GM21619 (cell line): ENCODE measurements around the gene NCKAP5.

Experiments
- ATAC-seq: cut with Tn5 transposase; IDR thresholded peaks from one replicate; pipeline ENCODE4 v1.9.1; 2021; ENCODE audit not compliant: unreplicated experiment

Gene NCKAP5

DNA sequence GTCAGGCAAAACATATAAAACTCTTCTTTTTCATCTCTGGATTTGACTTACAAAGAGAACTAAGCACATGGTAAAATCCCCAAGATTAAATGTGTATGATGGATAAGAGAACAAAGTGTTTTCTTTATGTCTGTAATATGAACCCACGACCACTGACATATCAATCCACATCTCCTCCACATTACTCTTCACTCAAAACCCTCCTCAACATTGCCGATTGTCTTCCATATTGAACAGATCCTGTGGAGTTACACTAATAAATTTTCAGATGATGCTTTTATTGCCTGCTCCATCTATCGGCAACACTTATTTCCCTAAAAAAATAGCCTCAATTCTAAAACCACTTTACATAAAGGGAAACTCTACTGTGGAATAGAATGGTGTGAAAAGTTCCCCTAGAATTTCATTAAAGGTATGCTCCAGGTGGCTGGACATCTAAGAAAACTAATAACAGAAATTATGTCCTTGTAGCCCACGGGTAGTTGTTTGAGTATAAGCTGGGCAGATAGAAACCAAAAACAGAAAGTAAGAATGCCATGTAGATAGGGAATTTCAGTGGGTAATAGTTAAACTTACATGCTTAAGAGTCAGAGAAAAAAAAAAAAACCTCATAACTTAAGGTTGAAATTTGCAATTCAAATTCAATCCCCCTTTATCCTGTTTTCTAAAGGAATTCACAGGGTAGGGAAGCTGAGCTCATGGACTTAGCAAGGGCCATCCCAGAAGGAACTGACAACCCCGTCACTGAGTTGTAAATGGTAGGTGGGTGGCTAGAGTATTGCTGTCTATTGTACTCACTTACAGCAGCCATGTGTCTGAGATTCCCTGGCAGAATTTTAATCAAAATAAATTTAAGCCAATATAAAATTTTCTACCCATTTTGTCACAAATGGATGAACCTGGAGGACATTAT is 592.8 kb downstream of the NCKAP5 start:
- no peak for ATAC-seq

DNA sequence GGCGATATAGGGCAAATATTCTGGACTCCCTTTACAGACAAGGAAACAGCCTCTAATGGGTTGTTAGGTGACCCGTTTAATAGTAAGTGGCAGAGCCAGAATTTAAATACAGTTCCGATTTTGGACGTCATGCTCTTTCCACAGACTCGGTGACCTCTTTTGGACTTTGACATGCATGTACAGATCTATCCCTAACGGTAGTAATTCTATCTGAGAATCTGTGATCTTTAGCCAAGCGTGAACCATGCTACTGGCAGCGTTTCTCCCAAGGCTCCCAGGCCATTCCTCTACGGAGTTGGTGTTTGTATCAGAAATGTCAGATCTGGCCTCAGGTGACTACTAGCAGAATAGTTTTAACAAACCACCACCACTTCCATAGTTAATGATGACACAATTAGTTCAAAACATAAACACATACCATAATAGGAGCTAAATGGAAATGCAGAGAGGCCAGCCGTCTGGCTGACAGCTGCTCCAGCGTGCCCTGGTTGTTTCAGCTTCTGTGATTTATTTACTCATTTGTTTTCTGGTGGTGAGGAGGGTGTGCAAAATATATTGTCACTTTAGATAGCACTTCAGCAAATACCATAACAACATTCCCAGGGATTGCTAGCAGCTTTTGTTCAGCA is 593.7 kb downstream of the NCKAP5 start:
- ATAC-seq = no peak

DNA sequence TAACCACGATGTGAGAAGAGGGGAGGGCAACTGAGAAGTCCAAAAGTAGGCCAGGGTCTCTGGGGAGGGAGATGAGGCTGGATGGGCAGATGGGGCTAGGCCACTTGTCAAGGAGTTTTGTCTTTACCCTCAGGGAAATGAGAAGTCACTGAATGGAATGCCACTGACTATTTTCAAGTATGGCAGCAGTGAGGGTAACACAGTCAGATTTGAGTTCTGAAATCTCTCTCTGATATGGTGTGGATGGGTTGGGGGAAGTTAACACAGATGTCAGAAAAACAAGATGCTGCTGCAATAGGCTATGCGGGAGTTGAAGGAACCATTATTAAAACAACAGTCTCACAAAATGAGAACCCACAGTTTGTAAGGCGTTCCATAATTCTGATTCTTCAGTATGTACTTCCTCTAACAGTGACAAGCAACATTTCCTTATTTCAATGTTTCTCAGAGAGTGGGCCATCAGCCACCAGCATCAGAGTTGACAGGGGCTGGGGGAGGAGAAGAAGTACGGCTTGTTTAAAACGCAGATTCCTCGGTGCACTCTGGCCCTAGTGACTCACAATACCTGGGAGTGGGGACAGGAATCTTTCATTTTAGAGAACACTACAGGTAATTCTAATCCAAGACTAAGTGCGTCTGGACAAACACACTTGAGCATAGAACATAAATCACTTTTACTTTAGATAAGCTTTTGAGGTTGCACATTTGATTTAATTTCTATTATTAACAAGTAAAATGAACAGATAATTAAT is 596.8 kb downstream of the NCKAP5 start:
- no peak for ATAC-seq

DNA sequence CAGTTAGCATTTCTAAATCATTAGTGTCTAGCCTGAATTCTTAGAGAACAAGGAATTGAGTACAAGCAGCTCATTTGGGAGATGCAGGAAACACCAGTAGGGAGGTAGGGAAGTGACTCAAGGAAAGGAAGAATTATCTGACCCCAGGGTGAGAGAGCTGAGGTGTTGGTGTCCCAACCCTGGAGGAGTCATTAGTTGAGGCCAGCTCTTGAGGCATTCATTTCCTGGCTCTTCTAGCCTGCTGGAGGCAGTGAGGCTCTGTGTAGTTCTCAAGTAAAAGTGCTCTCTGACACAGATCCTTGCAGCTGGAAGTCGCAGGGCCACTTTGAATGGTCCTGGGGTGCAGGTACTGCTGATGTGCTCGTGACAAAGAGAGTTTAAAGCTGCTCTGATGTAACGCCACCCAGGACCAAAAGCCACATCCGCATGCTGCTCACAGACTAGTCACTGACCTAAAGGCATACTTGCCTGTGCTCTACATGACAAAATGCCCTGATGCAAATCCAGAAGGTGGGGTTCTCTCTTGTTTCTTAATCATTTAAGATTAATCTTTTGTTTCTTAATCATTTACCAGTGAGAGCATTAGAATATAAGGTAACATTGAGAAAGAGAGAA is 598.8 kb downstream of the NCKAP5 start:
- no peak for ATAC-seq

DNA sequence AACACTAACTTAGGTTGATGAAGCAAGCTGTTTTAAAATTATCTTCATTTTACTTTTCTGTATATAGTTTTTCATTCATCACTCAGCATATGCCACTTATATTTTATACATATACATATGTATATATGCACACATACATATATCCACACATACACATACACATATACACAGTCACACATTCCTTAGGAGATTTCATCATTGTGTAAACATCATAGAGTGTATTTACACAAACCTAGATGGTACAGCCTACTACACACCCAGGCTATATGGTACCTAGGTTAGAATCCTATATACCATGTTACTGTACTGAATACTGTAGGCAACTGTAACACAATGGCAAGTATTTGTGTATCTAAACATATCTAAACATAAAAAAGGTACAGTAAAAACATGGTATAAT is 602.8 kb downstream of the NCKAP5 start:
- no peak for ATAC-seq

DNA sequence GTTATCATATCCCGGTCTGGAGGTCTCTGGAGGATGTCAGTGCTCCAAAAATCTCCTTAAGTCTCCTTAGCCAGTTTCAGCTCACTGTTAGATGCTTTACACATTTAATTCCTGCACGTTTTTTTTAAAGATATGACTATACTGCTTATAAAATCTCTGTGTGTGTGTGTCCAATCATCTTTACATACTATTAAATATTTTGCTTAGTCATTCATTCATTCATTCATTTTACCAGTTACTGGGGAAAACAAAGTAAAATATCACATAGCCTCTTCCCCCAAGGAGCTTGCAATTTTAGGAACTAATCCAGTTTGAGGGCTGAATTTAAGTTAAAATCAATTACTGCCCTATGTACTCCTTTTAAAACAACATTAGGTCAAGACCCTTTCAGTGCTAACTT is 605.1 kb downstream of the NCKAP5 start:
- ATAC-seq = no peak

DNA sequence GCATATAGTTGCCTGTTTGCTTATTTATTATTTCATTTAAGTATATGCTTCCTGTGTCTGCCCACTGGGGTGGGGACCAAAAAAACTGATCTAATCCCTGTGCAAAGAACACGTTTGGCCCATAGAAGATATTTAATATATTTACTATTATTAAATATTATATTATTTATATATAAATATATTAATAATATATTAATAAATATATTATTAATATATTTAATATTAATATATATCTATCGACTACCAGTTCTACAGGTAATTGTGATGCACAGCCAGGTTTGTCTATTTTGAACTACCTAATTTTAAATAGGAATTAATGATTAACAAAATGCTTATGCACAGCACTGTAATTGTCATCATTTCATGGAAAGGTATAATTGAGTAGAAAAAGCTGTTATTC is 609.4 kb downstream of the NCKAP5 start:
- ATAC-seq = no peak

DNA sequence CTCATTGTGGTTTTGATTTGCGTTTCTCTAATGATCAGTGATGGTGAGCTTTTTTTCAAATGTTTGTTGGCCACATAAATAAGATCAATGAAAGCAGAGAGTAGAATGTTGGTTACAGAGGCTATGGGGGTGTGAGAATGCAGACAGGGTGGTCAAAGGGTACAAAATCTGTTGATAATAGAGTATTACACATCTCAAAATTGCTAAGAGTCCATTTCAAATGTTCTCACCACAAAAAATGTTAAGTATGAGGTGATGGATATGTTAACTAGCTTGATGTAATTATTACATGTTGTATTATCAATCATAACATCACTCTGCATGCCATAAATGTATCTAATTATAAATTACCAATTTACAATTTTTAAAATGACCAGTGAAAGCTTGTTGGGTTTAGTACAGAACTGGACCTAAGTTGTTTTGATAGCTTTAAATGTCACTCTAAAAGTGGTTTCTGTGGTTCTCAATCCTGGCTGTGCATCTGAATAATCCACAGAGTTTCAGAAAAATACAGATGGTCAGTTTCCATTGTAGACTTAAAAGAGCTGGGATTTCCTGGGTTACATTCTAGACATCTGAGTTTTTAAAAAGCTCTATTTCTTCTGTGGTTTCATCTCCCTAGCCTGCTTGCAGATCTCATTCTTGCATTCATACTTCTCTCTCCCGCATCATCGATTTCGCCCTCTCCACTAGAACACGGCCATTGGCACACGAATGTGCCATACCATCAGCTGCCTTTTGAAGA is 612.2 kb downstream of the NCKAP5 start:
- no peak for ATAC-seq

DNA sequence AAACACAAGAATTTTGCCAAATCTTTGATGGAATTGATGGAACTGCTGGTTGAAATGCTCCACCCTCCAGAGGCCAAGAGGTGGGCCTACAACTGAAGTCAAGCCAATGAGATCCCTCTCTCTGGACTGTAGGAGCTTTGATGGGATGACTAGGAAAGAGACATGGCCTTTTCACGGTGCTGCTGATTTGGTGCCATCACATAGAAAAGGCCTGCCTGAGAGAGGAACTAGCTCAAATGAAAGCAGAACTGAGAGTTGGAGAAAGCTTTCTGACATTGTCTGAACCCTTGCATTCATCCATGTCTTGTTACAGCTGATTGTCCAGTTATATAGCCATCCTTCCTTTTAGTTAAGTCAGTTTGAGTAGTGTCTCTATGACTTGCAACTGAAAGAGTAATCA is 614.5 kb downstream of the NCKAP5 start:
- ATAC-seq = peak; percentile 77

DNA sequence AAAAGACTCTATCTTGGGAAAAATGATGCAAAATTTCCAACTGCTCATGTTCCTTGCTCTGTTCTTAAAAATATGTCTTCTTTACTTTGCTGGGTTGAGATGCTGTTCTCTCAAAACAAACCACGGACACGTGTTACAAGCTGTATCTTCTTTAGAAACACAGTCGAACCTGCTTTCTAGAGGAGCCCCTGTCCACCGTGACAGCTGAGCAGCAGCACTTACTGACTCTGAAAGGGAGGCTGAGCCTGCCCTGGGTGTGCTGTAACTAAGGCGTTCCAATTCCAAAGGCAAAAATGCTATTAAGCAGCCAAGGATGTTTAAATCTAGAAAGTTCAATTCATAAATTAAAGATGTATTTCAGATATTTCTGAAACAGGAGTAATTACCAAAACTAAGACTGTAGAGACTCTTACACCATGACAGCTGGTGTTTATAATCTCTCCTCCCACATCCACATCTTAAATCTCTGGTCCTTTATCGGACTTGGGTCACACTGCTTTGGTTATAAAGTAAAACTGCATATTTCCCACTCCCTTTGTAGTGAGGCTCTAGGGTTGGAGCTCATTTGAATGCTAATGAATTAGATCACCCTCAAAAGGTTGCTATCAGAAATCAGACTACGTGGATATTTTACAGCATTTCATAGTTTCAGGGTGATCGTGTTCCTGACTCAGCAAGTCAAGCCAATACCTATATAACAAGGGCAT is 617.1 kb downstream of the NCKAP5 start:
- ATAC-seq = no peak

DNA sequence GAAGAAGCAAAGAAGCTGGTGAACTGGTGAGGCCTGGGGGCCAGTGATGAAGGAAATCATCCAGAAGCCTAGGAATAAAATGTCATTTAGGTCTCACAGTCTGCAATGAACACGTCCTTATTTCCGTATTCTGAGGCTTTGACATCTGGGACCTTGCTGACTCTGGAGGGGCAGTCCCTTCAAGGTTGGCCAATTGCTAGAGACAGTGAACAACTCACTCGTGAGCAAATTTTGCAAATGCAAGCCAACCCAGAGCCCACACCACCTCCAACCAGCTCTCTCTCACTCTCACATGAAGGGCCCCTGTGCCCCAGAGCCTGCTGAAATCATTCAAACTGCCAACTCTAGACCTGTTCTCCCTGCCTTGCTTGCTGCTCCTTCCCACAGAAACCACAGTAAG is 619.2 kb downstream of the NCKAP5 start:
- ATAC-seq = no peak

DNA sequence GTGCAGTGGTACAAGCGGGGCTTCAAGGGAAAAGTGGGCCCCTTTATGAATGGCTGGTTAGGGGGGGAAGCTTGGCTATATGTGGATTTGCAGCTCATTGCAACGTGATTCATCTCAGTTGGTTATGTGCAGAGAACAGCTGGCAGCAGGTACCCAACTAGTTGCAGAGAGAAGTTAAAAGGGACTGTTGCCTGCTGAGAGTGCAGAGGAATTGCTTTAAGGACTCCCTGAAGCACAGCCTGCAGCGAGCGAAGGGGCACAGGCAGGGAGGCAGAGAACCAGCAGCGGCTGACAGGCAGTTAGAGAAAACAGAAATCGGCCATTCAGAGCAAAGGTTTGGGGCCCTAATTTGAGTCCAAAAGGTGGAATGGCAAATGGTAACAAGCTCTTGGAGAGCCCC is 620.1 kb downstream of the NCKAP5 start:
- ATAC-seq = no peak

DNA sequence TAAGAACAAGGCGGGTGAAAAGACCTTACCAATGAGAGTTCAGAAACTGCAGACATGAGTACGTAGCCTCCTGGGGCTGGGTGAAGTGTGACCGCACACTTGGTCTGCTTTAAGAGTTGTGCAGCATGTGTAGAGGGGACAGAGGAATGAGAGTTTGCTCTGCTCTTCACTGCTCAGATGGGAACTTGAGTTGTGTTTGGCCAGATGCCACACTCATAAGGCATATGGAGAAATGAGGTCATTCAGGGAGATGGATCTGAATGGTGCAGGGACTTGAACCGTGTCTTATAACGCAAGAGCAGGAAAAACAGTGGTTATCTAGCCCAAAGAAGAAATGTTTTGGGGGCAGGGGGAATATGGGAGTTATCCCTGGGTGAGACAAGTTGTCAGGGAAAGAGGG is 624.4 kb downstream of the NCKAP5 start:
- no peak for ATAC-seq

DNA sequence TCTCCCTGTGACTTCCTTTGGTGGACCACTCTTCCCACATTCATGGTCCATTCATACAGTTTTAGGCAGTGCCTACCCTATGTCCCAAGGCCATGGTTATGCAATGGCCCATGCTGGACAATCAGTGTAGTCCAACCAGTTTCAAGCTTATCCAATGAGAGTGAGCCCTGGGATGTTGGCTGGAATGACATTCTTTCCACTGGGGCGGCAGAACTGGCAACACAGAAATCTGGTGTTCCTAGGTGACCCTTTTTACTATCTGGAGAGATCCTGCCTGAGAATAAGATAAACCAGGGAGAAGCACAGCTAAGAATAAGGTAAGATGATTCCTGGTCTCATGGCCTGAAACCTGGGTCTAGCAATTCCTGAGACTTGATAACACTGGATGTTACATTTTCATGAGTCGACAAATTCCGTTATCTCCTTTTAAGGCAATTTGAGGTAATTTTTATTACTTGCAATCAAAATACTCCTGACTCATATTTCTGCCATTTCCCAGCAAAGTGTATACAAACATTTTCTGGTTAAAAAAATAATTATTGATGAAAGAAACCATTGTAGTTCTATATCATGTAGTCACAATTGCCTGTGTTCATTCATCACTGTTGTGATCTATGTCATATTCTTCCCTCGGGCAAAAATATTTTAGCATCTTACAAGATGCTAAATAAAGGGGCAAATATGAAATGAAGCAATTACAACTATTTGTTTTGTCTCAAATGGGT is 626.8 kb downstream of the NCKAP5 start:
- no peak for ATAC-seq

DNA sequence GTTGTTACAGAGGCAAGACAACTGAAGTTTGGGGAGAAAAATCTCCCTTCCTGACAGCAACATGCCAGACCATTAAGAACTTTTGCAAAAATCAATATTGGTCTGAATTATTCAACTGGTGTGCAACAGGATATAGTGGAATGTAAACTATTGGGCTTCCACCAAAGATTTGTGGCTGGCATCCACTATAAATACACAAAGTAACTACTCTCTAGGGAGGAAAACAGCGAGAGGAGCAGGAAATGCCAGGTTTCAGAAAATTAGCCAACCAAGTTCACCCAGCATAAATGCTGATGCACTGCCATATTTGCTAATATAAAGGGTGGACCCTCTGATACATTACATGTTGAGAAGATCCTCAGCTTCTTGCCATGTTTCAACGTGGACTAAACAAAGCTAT is 630.6 kb downstream of the NCKAP5 start:
- no peak for ATAC-seq

DNA sequence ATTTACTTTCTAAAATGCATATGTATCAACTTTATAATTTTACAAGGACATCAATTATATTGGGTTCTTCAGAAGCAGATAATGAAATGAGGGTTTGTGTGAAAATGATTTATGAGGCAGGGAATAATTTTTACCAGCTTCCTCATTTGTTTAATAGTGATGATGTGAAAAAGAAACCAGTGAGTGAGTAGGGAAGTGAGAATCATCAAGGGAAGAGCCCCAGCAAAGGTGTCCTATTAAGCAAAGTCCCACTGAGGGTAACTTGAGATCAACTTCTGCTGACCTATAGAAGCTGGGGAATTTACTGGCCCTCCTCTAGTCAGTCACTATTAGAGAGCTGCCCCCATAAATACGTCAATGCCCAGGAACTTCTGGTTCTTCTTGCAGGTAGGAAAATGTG is 631.5 kb downstream of the NCKAP5 start:
- ATAC-seq = peak; percentile 89

DNA sequence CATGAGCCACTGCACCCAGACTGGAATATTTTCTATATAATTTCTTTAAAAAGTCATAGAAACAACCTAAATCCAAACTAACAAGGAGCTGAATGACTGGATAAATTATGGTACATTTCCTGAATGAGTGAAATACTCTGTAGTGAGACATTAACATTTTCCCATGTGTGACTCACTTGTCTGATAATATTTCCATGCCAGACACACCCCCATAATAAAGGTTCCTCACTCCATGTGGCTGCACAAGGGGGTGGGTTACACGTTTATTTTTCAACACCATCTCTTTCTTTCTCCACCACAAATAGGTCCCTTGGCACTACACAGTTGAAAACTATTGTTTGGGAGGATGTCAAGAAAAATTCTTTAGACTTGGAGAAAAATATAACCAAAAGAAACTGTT is 632.0 kb downstream of the NCKAP5 start:
- no peak for ATAC-seq

DNA sequence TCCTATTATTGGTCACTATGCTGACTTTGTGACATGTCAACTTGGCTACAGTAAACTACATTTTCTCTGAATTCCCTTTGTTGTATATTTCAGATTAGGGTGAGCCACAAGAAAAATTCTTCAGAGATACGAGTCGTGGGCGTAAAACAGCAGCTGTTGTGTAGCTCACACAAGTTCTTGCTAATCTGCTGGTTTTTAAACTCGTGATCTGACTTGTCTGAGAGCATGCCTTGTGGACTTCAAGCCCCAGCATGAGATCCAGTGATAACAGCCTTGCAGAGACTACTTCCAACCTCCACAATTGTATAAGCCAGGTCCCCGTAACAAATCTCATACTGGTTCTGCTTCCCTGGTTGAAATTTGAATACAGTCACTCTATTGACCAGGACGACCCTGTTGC is 638.5 kb downstream of the NCKAP5 start:
- ATAC-seq = no peak

DNA sequence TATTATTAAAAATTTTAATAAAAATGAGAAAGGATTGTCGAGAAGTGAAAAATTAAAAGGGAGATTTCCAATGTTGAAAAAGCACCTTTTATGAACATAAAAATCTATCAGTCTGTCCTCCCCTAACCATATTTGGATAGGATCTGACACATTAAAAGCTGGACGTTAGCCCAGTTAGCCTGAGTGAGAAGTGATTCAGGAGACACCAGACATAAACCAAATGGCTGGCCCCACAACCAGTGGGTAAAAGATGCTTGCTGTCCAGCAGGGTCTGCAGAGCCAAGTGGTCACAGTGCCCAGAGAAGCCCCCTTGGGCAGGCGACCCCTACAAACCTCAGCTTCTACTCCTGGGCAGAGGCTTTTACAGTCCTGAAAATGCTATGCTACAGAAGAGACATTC is 644.5 kb downstream of the NCKAP5 start:
- no peak for ATAC-seq
